NB4 (cell line): ENCODE measurements around the gene GRID1.

Experiments used
- DNase-seq: peaks from one replicate; pipeline ENCODE4 v3.0.0; 2010; ENCODE audit warnings: low read depth
- H3K4me3 ChIP-seq: one replicate; pipeline ENCODE4 v1.5.1; 2011; ENCODE audit warnings: mild to moderate bottlenecking, low read depth, low read length, moderate library complexity
- CTCF ChIP-seq: IDR thresholded peaks from one replicate; pipeline ENCODE4 v1.5.1; 2012; ENCODE audit warnings: low read depth, low read length
- MAX ChIP-seq: IDR thresholded peaks from 2 replicates; pipeline ENCODE4 v1.6.1; 2011; ENCODE audit warnings: low read depth, low read length
- MYC ChIP-seq: IDR thresholded peaks from 2 replicates; pipeline ENCODE4 v1.6.1; 2011; ENCODE audit warnings: low read depth, low read length
- POLR2A ChIP-seq: IDR thresholded peaks from 2 replicates; pipeline ENCODE4 v1.6.1; 2011; ENCODE audit warnings: mild to moderate bottlenecking; ENCODE audit not compliant: insufficient read length; ENCODE audit errors: extremely low read depth

GRID1 gene

GRCh38 chr10:85826377-85826776, 540.2 kb downstream of the GRID1 start:
- DNase-seq: no peak
- TF ChIP-seq CTCF (no peak), MAX (no peak), POLR2A (no peak), MYC (no peak)
- no peak overlapping the region for H3K4me3 ChIP-seq

- H3K4me3 ChIP-seq: no peak overlapping the region
- DNase-seq: no peak
- TF ChIP-seq MYC: no peak
- no peak for TF ChIP-seq CTCF
Measured at GRCh38 chr10:85811405-85811804, 555.2 kb downstream of the GRID1 start.

- TF ChIP-seq MAX (no peak), CTCF (no peak), MYC (no peak), POLR2A (no peak)
- no peak for DNase-seq
- no peak overlapping the region for H3K4me3 ChIP-seq
Measured at GRCh38 chr10:85810674-85811073, 555.9 kb downstream of the GRID1 start.

GRCh38 chr10:85795460-85795859, 571.1 kb downstream of the GRID1 start:
- DNase-seq: no peak
- TF ChIP-seq MYC (no peak), MAX (no peak), POLR2A (no peak), CTCF (no peak)
- no peak overlapping the region for H3K4me3 ChIP-seq

- no peak for TF ChIP-seq MAX
- TF ChIP-seq POLR2A: no peak
- TF ChIP-seq MYC: no peak
- no peak for TF ChIP-seq CTCF
- no peak for DNase-seq
- H3K4me3 ChIP-seq: no peak overlapping the region
Measured at GRCh38 chr10:85794553-85794952, 572.0 kb downstream of the GRID1 start.

- DNase-seq: no peak
- no peak overlapping the region for H3K4me3 ChIP-seq
- TF ChIP-seq MAX (no peak), POLR2A (no peak), CTCF (no peak), MYC (no peak)
Measured at GRCh38 chr10:85792533-85792858, 574.1 kb downstream of the GRID1 start.
